HK-2 (cell line): ENCODE results near the gene TMEM266.

Experiments
- DNase-seq: peaks from one replicate; pipeline ENCODE4 v3.0.0-alpha.2; 2018; ENCODE audit not compliant: unreplicated experiment

Gene TMEM266

GRCh38 chr15:76070192-76070591, 10.4 kb downstream of the TMEM266 start:
- DNase-seq: no peak

GRCh38 chr15:76070921-76071635, 11.3 kb downstream of the TMEM266 start:
- no peak for DNase-seq

GRCh38 chr15:76071806-76072205, 12.0 kb downstream of the TMEM266 start:
- DNase-seq: no peak

DNA sequence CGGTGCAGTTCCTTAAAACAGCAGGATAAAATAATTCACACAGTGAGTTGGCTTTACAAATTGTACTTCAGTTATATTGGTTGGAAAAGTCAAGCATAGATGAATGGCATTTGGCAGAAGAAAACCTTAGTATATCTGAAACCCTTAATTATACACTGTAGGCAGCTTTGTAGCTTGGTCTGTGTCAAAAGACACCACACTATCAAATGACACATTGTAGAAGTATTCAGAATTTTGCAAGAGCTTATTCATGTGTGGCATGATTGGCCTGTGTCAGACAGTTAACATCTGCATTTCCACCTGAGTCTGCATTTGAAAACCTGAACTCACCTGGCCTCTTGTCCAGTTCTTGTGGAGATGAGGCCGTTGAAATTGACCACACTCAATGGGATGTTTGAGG, 13.8 kb downstream of the TMEM266 start:
- DNase-seq: no peak

- DNase-seq: no peak
Measured at GRCh38 chr15:76075046-76075445, 15.3 kb downstream of the TMEM266 start.

DNA sequence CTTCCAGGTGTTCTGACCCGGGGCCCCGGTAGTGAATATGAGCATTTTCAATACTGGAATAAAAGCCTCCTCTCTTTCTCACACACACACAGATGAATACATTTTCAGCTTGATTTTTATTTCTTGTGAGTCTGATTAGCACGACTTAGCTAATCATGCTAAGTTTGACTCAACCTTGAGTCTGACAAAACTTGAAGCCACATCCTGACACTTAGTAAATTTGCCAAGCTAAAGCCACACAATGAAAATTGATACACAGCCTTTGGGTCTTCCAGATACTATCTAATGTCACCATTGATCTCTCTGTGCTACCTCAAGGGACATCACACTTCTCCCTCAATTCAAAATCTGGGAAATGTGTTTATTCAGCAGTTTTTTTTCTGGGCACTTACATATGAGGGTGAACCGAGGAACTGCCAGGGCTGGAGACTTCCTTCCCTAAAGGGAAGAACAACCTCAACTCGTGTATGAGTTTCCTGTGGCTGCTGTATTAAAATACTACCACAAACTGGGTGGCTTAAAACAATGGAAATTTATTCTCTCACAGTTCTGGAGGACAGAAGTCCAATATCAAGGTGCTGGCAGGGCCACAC, 18.6 kb downstream of the TMEM266 start:
- DNase-seq: no peak

- DNase-seq: no peak
Measured at GRCh38 chr15:76084256-76084655, 24.5 kb downstream of the TMEM266 start.

DNA sequence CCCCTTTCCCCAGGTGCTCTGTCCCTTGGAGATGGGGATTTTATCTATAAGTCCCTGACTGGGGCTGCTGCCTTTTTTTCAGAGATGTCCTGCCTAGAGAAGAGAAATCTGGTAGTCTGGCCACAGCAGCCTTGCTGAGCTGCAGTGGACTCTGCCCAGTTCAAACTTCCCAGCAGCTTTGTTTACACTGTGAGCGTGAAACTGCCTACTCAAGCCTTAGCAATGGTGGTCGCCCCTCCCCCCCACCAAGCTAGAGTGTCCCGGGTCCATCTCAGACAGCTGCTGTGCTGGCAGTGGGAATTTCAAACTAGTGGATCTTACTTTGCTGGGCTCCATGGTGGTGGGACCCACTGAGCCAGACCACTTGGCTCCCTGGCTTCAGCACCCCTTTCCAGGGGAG, 38.9 kb downstream of the TMEM266 start:
- DNase-seq: no peak

DNA sequence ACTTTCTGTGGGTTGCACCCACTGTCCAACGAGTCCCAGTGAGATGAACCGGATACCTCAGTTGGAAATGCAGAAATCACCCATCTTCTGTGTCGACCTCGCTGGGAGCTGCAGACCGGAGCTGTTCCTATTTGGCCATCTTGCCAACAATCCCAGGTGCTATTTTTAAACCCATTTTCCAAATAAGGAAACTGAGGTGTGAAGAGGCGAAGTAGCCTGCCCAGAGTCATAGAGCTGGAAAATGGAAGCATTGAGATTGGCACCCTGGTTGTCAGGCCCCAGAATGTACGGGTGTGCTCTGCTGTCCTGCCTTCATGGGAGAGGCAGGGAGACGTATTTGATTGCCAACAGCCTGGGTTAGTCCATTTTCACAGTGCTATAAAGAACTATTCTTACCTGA, 39.6 kb downstream of the TMEM266 start:
- no peak for DNase-seq

DNA sequence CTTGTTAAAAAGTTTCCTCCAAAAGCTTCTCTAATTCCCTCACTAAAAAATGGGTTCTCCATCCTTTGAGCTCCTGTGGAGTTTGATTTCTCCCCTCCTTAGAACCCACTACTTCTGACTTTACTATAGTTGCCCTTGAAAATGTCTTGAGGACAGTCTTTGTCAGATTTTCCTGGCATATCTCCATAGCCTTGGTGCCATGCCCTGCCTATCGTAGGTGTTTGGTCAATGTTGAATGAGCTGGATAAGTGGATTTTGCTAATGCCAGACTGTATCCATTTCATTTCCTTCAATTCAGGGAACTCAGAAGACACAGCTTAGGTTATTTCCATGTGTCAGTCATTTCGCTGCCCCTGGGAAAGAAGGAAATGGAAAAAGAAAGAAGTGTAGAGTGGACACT, 40.6 kb downstream of the TMEM266 start:
- DNase-seq: no peak

- no peak for DNase-seq
Measured at GRCh38 chr15:76101655-76102054, 41.9 kb downstream of the TMEM266 start.

GRCh38 chr15:76105391-76105790, 45.6 kb downstream of the TMEM266 start:
- no peak for DNase-seq

GRCh38 chr15:76105911-76106310, 46.1 kb downstream of the TMEM266 start:
- no peak for DNase-seq

DNA sequence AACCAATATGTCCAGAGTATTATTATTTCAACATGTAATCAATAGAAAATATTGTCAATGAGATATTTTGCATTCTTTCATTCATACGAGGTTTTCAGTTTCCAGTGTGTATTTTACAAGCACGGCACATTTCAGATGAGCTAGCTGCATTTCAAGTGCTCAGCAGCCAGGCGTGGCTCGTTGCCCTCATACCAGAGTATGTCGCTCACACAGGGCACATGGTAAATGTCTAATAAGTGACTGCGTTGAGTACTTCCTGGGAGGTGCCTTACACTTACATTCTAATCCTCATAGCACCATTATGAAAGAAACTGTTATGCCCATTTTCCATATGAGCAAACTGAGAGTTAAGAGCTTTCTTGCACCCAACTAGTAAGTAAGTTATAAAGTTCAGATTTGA, 47.4 kb downstream of the TMEM266 start:
- DNase-seq: peak; percentile 4

- DNase-seq: no peak
Measured at GRCh38 chr15:76108021-76108723, 48.4 kb downstream of the TMEM266 start.

- DNase-seq: no peak
Measured at GRCh38 chr15:76109046-76109445, 49.3 kb downstream of the TMEM266 start.

- DNase-seq: no peak
Measured at GRCh38 chr15:76114561-76114960, 54.8 kb downstream of the TMEM266 start.

DNA sequence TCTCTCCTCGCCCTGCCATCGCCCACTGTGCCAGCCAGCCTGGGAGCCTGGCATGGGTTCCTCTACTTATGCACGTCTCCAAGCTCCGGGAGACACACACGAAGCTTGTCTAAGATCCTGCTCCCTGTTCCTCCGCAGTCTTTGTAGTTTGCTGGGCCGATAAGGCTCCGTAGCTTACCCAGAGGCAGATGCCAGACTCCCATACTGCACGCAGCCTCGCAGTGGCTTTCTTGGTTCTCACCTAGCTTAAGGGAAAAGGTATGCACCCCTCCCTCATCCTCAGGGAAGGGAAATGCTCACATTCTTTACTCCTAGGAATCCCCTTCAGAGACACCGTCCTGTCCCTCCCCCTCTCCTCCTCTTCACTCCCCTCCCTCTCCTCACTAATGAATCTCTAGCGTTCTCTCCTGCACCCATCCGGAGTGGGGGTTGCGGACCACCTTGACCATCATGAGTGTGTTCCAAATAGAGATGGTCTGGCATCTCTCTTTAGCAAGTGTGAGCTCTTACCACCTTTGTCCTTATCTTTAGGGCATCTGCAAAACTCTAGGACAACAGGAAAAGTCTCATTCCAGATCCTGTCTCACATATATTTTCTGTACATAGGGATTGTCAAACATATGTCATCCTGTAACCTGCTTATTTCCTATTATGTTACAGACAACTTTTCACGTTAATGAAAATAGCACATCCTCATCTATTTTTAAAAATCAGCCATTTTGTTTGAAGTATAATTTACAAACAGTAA, 56.5 kb downstream of the TMEM266 start:
- no peak for DNase-seq

DNA sequence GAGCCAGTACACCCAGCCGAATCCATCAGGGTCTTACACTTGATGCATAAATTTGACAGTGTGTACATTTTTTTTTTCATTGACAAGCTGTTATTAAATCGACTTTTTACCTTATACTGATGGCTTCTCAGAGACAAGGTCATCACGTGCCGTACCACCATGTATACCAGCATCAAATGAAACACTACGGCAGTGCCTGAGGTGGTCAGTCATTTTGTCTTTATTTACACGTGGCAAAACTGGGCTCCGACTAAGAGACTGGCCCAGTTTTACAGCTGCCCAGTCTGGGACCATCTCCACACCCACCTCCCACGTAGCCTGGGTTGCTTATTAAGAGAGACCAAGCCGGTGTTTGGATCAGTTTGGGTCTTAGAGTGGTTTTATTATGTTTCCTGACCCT, 57.4 kb downstream of the TMEM266 start:
- DNase-seq: no peak

DNA sequence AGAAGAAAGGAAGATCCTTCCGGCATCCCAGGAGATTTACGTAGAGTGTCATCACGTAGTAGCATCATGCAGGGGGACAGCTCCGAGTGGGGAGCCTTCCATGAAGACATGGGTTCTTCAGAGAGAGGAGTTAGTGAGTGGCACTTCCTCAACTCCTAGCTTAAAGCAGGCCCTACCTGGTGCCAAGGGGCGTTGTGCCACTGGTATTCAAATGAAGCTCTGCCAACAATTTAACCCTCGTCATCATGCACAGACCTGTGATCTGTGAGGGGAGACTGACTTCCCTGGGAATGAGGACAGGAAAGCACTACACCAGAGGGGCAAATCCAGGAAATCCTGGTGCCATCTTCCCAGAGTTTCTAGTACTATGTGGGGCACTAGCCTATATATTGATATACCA, 59.0 kb downstream of the TMEM266 start:
- DNase-seq: no peak

- no peak for DNase-seq
Measured at GRCh38 chr15:76123031-76123430, 63.2 kb downstream of the TMEM266 start.

DNA sequence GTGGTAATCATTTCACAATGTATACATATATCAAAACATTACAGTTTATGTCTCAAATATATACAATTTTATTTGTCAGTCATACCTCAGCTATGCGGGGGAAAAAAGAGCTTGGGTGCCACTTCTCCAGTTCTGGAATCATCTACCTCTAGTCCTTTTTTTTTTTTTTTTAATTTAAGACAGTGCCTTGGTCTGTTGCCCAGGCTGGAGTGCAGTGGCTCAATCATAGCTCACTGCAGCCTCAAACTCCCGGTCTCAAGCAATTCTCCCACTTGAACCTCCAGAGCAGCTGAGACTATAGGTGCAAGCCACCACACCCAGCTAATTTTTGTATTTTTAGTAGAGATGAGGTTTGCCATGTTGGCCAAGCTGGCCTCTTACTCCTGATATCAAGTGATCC, 67.4 kb downstream of the TMEM266 start:
- no peak for DNase-seq

DNA sequence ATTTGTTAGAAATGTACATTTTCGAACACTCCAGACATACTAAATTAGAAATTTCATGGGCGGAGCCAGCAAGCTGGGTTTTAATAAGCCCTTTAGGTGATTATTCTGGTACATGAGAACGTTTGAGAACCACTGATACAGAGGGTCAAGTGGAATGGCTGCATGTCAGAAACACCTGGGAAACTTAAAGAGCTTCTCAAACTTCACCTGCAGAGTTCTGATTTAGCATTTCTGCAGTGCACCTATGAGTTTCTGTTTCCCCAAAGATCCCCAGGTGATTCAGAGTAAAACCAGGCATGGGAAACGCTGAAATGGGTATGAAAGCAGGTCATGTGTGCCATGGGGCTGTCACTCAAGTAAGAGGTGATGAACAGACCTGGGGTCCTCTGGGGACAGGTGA, 68.1 kb downstream of the TMEM266 start:
- DNase-seq: no peak
